C4-2B (cell line): ENCODE results near the gene CCNY.

Experiments used
- ZFX ChIP-seq: fragments of 450-650 bp; IDR thresholded peaks from 2 replicates; pipeline ENCODE4 v1.6.1; 2017
- TF ChIP-seq, protein P1 (sequence below): fragments of 450-650 bp; conservative IDR thresholded peaks from 2 replicates; pipeline ENCODE4 v1.5.1; 2017; ENCODE audit warnings: mild to moderate bottlenecking

DNA sequence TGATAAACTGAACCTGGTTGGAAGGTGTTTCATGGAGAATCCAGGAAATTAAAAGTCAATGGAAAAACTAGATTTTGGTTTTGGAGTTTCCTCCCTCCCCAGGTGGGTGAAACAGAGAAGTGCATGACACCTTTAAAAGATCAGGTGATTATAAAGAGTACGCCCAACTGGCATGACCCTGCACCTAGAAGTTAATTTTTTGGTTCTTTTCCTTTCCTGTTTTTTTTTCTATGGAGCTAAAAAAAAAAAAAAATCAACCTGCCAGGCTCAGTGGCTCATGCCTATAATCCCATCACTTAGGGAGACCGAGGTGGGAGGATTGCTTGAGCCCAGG is 276.8 kb downstream of the CCNY start:
- TF ChIP-seq, protein P1, sequence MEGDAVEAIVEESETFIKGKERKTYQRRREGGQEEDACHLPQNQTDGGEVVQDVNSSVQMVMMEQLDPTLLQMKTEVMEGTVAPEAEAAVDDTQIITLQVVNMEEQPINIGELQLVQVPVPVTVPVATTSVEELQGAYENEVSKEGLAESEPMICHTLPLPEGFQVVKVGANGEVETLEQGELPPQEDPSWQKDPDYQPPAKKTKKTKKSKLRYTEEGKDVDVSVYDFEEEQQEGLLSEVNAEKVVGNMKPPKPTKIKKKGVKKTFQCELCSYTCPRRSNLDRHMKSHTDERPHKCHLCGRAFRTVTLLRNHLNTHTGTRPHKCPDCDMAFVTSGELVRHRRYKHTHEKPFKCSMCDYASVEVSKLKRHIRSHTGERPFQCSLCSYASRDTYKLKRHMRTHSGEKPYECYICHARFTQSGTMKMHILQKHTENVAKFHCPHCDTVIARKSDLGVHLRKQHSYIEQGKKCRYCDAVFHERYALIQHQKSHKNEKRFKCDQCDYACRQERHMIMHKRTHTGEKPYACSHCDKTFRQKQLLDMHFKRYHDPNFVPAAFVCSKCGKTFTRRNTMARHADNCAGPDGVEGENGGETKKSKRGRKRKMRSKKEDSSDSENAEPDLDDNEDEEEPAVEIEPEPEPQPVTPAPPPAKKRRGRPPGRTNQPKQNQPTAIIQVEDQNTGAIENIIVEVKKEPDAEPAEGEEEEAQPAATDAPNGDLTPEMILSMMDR: no peak
- no peak for TF ChIP-seq ZFX
